HEK293 (cell line): ENCODE results near the gene GGTA1.

Experiments used
- CTCF ChIA-PET: fragments of 350-600 bp; formaldehyde crosslinking; extraction: SDS; loops from one replicate; lab custom pipeline; 2021; ENCODE audit warnings: antibody characterized with exemption; lab: Yijun Ruan, JAX
- POLR2A ChIA-PET: fragments of 300-600 bp; formaldehyde crosslinking; extraction: SDS; loops from one replicate; lab custom pipeline; 2020; ENCODE audit warnings: antibody characterized with exemption, inconsistent platforms; lab: Yijun Ruan, JAX
- H3K27ac ChIP-seq: fragments of 200-500 bp; sonication (Bioruptor generic); 2 replicates; pipeline ENCODE4 v1.5.1; 2014; ENCODE audit warnings: low read depth, low read length, control low read depth, inconsistent platforms; ENCODE audit errors: extremely low read depth
- H3K36me3 ChIP-seq, 2 experiments: fragments of 200-500 bp in 1 of 2; sonication (Bioruptor generic) in 1 of 2; 1 replicate in 1 of 2; 2 replicates in 1 of 2; pipeline ENCODE4 v1.5.1; 2014 to 2017; ENCODE audit warnings: inconsistent platforms in 2 of 2, low read length in 2 of 2; ENCODE audit not compliant: control insufficient read depth in 2 of 2, insufficient read depth in 1 of 2
- H3K4me1 ChIP-seq: fragments of 200-500 bp; sonication (Bioruptor generic); 2 replicates; pipeline ENCODE4 v1.5.1; 2014; ENCODE audit warnings: mild to moderate bottlenecking, low read length, inconsistent platforms; ENCODE audit not compliant: control insufficient read depth, insufficient read depth
- H3K4me3 ChIP-seq: 2 replicates; pipeline ENCODE4 v1.5.1; 2011; ENCODE audit warnings: low read depth, mild to moderate bottlenecking, control low read depth, low read length, moderate library complexity
- H3K9me3 ChIP-seq: fragments of 200-500 bp; sonication (Bioruptor generic); 2 replicates; pipeline ENCODE4 v1.5.1; 2014; ENCODE audit warnings: low read depth, low read length, inconsistent platforms; ENCODE audit not compliant: control insufficient read depth, insufficient read depth
- ATF2 ChIP-seq: fragments of 450-650 bp; formaldehyde crosslinking; IDR thresholded peaks from 2 replicates; pipeline ENCODE4 v1.5.1; 2016; ENCODE audit warnings: missing biosample characterization, missing genetic modification characterization, low read depth
- ZBTB1 ChIP-seq: fragments of 450-650 bp; formaldehyde crosslinking; IDR thresholded peaks from 2 replicates; pipeline ENCODE4 v1.5.1; 2016; ENCODE audit warnings: missing biosample characterization, missing genetic modification characterization
- ZBTB7A ChIP-seq: fragments of 450-650 bp; formaldehyde crosslinking; IDR thresholded peaks from 2 replicates; pipeline ENCODE4 v1.5.1; 2016; ENCODE audit warnings: low read depth, missing biosample characterization, missing genetic modification characterization
- ZNF133 ChIP-seq: fragments of 450-650 bp; formaldehyde crosslinking; IDR thresholded peaks from 2 replicates; pipeline ENCODE4 v1.5.1; 2016; ENCODE audit warnings: missing biosample characterization, missing genetic modification characterization
- ZNF138 ChIP-seq: fragments of 450-650 bp; formaldehyde crosslinking; IDR thresholded peaks from 2 replicates; pipeline ENCODE4 v1.5.1; 2016; ENCODE audit warnings: missing biosample characterization, missing genetic modification characterization, borderline replicate concordance
- ZNF311 ChIP-seq: fragments of 450-650 bp; formaldehyde crosslinking; IDR thresholded peaks from 2 replicates; pipeline ENCODE4 v1.5.1; 2017; ENCODE audit warnings: missing biosample characterization, missing genetic modification characterization, borderline replicate concordance
- ZNF341 ChIP-seq: fragments of 450-650 bp; formaldehyde crosslinking; IDR thresholded peaks from 2 replicates; pipeline ENCODE4; 2016; ENCODE audit warnings: low read depth, missing biosample characterization, missing genetic modification characterization
- ZNF404 ChIP-seq: fragments of 450-650 bp; formaldehyde crosslinking; IDR thresholded peaks from 2 replicates; pipeline ENCODE4 v1.5.1; 2017; ENCODE audit warnings: missing biosample characterization, missing genetic modification characterization
- ZNF529 ChIP-seq: fragments of 450-650 bp; formaldehyde crosslinking; IDR thresholded peaks from 2 replicates; pipeline ENCODE4 v1.5.1; 2017; ENCODE audit warnings: missing genetic modification characterization, missing biosample characterization; ENCODE audit not compliant: insufficient replicate concordance
- ZNF548 ChIP-seq: fragments of 450-650 bp; formaldehyde crosslinking; IDR thresholded peaks from 2 replicates; pipeline ENCODE4 v1.5.1; 2016; ENCODE audit warnings: missing biosample characterization, missing genetic modification characterization
- ZNF600 ChIP-seq: fragments of 450-650 bp; formaldehyde crosslinking; IDR thresholded peaks from 2 replicates; pipeline ENCODE4 v1.5.1; 2016; ENCODE audit warnings: missing biosample characterization, missing genetic modification characterization
- ZNF707 ChIP-seq: fragments of 450-650 bp; formaldehyde crosslinking; IDR thresholded peaks from 2 replicates; pipeline ENCODE4 v1.5.1; 2016; ENCODE audit warnings: missing biosample characterization, missing genetic modification characterization
- ZNF76 ChIP-seq: fragments of 450-650 bp; formaldehyde crosslinking; IDR thresholded peaks from 2 replicates; pipeline ENCODE4; 2016; ENCODE audit warnings: low read depth, missing biosample characterization, missing genetic modification characterization, borderline replicate concordance
- TF ChIP-seq, protein P1 (sequence below): fragments of 450-650 bp; formaldehyde crosslinking; IDR thresholded peaks from 2 replicates; pipeline ENCODE4 v1.5.1; 2016; ENCODE audit warnings: missing biosample characterization, missing genetic modification characterization
- TF ChIP-seq, protein P2 (sequence below): fragments of 450-650 bp; formaldehyde crosslinking; IDR thresholded peaks from 2 replicates; pipeline ENCODE4 v1.5.1; 2017; ENCODE audit warnings: missing biosample characterization, missing genetic modification characterization
- TF ChIP-seq, protein P3 (sequence below): fragments of 450-650 bp; formaldehyde crosslinking; IDR thresholded peaks from 2 replicates; pipeline ENCODE4 v1.5.1; 2016; ENCODE audit warnings: missing biosample characterization, missing genetic modification characterization, borderline replicate concordance
- TF ChIP-seq, protein P4 (sequence below): fragments of 450-650 bp; IDR thresholded peaks from 2 replicates; pipeline ENCODE4 v1.5.1; 2018; ENCODE audit warnings: missing biosample characterization, mild to moderate bottlenecking, missing genetic modification characterization

The GGTA1 gene

GRCh38 chr9:121424024-121424432 is 75.6 kb downstream of the GGTA1 start:
- no peaks in the 10 kb centered on the region for H3K4me1 ChIP-seq
- H3K36me3 ChIP-seq = no peaks in the 10 kb centered on the region
- TF ChIP-seq ZBTB7A (tag by site-specific recombination) (no peak), ZNF707 (tag by site-specific recombination) (no peak), ATF2 (no peak), ZBTB1 (tag by site-specific recombination) (no peak), ZNF600 (tag by site-specific recombination) (no peak), ZNF341 (no peak), ZNF133 (tag by site-specific recombination) (no peak), ZNF404 (tag by site-specific recombination) (no peak), ZNF76 (tag by site-specific recombination) (no peak), ZNF138 (tag by site-specific recombination) (no peak), ZNF529 (tag by site-specific recombination) (no peak), ZNF548 (no peak), ZNF311 (tag by site-specific recombination) (no peak)
- TF ChIP-seq, protein P1, sequence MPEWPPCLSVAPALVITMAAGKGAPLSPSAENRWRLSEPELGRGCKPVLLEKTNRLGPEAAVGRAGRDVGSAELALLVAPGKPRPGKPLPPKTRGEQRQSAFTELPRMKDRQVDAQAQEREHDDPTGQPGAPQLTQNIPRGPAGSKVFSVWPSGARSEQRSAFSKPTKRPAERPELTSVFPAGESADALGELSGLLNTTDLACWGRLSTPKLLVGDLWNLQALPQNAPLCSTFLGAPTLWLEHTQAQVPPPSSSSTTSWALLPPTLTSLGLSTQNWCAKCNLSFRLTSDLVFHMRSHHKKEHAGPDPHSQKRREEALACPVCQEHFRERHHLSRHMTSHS = no peak
- TF ChIP-seq, protein P2, sequence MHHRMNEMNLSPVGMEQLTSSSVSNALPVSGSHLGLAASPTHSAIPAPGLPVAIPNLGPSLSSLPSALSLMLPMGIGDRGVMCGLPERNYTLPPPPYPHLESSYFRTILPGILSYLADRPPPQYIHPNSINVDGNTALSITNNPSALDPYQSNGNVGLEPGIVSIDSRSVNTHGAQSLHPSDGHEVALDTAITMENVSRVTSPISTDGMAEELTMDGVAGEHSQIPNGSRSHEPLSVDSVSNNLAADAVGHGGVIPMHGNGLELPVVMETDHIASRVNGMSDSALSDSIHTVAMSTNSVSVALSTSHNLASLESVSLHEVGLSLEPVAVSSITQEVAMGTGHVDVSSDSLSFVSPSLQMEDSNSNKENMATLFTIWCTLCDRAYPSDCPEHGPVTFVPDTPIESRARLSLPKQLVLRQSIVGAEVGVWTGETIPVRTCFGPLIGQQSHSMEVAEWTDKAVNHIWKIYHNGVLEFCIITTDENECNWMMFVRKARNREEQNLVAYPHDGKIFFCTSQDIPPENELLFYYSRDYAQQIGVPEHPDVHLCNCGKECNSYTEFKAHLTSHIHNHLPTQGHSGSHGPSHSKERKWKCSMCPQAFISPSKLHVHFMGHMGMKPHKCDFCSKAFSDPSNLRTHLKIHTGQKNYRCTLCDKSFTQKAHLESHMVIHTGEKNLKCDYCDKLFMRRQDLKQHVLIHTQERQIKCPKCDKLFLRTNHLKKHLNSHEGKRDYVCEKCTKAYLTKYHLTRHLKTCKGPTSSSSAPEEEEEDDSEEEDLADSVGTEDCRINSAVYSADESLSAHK (tag by site-specific recombination) = no peak
- TF ChIP-seq, protein P3, sequence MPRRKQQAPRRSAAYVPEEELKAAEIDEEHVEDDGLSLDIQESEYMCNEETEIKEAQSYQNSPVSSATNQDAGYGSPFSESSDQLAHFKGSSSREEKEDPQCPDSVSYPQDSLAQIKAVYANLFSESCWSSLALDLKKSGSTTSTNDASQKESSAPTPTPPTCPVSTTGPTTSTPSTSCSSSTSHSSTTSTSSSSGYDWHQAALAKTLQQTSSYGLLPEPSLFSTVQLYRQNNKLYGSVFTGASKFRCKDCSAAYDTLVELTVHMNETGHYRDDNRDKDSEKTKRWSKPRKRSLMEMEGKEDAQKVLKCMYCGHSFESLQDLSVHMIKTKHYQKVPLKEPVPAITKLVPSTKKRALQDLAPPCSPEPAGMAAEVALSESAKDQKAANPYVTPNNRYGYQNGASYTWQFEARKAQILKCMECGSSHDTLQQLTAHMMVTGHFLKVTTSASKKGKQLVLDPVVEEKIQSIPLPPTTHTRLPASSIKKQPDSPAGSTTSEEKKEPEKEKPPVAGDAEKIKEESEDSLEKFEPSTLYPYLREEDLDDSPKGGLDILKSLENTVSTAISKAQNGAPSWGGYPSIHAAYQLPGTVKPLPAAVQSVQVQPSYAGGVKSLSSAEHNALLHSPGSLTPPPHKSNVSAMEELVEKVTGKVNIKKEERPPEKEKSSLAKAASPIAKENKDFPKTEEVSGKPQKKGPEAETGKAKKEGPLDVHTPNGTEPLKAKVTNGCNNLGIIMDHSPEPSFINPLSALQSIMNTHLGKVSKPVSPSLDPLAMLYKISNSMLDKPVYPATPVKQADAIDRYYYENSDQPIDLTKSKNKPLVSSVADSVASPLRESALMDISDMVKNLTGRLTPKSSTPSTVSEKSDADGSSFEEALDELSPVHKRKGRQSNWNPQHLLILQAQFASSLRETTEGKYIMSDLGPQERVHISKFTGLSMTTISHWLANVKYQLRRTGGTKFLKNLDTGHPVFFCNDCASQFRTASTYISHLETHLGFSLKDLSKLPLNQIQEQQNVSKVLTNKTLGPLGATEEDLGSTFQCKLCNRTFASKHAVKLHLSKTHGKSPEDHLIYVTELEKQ = no peak
- TF ChIP-seq, protein P4, sequence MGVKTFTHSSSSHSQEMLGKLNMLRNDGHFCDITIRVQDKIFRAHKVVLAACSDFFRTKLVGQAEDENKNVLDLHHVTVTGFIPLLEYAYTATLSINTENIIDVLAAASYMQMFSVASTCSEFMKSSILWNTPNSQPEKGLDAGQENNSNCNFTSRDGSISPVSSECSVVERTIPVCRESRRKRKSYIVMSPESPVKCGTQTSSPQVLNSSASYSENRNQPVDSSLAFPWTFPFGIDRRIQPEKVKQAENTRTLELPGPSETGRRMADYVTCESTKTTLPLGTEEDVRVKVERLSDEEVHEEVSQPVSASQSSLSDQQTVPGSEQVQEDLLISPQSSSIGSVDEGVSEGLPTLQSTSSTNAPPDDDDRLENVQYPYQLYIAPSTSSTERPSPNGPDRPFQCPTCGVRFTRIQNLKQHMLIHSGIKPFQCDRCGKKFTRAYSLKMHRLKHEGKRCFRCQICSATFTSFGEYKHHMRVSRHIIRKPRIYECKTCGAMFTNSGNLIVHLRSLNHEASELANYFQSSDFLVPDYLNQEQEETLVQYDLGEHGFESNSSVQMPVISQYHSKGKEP (tag by site-specific recombination) = no peak
- POLR2A ChIA-PET = no interaction called here
- no peak overlapping the region for H3K4me3 ChIP-seq
- no peak overlapping the region for H3K27ac ChIP-seq
- CTCF ChIA-PET = interaction anchor here (0.6 kb wide), 2 partner anchors 19 to 32 kb away, joined by 3 to 4 read pairs; no protein-coding TSS in a partner anchor
- H3K9me3 ChIP-seq = no peaks in the 10 kb centered on the region
